CD4-positive, alpha-beta T cell treated with Interleukin-6 for 4 hours (primary cell): ENCODE measurements around the gene MYO5B.
"Not testable (repeated sequence)": the region's sequence is repeated elsewhere in the genome, so short reads cannot be mapped to it uniquely, and the experiment has no call there.

Experiments
- DNase-seq: peaks from one replicate; pipeline ENCODE4 v3.0.0-alpha.2; 2020; ENCODE audit warnings: mixed read lengths

Gene MYO5B

GRCh38 chr18:49814147-49814499 is 380.8 kb downstream of the MYO5B start:
- no peak for DNase-seq

- DNase-seq = peak; percentile 77
Measured at GRCh38 chr18:49813319-49814146, 381.4 kb downstream of the MYO5B start, which contains the start of gene ACAA2. TSS of gene ACAA2 (minus strand) at chr18:49813533. CDS start at chr18:49813484, 49 bp downstream.

GRCh38 chr18:49813069-49813318 is 382.0 kb downstream of the MYO5B start:
- no peak for DNase-seq

- DNase-seq = no peak
Measured at GRCh38 chr18:49812286-49813068, 382.5 kb downstream of the MYO5B start.

DNA sequence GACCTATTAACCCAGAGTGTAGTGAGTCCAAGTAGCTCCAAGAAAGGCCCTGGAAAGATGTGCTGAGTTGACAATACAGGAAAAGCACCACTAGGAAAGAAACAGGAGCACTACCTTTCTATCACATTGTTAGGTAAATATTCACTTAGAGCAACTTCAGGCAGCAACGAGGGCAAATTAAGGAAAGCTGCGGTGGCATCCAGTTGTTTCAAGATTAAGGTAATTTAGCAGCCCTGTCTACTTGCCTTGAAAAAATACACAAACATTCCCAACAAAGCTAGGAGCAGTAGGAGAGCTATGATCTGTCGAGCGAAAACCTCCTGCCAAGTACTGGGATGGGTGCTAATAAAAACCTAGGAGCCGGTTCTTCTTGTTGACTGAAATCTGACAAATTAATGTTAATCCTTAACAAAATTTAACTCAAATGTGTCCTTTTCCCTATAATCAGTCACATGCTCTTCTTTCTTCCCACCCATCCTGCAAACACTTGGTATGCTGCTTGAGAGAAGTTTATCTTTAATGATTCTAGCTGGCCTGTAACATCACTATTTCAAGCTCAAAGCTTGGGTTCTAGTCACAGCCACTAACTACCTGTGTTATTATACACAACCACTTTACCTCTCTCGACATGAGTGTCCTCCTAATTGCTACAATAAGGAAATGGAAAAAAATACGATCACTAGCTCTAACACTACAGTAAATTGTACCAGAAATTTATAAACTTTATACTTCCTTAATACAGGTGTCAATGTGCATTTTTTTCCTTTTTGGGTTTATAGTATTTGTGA is 383.6 kb downstream of the MYO5B start:
- no peak for DNase-seq

DNA sequence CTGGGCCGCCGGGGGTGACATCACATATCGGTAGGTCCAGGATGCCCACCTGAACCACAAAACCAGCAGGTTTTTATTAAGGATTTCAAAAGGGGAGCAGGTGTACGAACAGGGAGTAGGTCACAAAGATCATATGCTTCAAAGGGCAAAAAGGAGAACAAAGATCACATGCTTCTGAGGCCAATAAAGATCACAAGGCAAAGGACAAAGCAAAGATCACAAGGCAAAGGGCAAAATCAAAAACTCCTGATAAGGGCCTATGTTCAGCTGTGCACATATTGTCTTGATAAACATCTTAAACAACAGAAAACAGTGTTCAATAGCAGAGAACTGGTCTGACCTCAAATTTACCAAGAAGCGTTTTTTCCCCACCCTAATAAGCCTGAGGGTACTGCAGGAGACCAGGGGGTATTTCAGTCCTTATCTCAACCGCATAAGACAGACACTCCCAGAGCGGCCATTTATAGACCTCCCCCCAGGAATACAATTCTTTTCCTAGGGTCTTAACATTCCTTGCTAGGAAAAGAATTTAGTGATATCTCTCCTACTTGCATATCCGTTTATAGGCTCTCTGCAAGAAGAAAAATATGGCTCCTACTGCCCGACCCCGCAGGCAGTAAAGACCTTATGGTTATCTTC is 386.3 kb downstream of the MYO5B start:
- not testable (repeated sequence) for DNase-seq

DNA sequence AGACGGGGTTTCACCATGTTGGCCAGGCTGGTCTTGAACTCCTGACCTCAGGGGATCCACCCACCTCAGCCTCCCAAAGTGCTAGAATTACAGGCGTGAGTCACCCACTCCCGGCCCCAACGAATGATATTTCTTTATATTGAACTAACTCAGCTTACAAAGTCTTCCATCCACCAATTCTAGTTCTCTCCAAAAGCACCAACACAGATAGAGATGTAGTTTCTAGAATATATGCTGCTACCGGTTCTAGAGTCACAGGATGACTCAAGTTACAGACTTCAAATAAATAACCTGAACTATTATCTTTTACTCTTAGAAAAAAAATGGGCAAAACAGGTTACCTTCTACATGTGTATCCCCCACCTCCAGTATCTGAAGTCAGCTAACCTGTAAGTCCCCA is 390.9 kb downstream of the MYO5B start:
- DNase-seq = no peak

DNA sequence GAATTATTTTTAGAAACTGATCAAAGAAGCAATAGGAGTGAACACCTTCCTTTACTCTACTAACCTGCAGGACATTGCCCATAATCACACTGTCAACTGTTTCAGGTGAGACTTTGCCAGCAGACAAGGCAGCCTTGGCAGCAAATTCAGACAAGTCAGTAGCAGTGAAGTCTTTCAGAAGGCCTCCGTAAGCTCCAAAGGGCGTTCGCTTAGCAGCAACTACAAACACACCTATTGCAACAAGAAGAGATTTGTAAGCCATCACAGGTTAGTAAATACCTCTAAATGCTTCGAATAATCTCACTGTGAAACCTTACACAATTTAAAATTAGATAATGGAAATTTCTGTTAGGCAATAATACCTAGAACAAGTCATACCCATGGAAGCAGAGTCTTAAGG is 392.3 kb downstream of the MYO5B start:
- no peak for DNase-seq

DNA sequence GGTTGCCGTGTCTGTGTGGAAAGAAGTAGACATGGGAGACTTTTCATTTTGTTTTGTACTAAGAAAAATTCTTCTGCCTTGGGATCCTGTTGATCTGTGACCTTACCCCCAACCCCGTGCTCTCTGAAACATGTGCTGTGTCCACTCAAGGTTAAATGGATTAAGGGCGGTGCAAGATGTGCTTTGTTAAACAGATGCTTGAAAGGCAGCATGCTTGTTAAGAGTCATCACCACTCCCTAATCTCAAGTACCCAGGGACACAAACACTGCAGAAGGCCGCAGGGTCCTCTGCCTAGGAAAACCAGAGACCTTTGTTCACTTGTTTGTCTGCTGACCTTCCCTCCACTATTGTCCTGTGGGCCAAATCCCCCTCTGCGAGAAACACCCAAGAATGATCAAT is 394.5 kb downstream of the MYO5B start:
- not testable (repeated sequence) for DNase-seq

DNA sequence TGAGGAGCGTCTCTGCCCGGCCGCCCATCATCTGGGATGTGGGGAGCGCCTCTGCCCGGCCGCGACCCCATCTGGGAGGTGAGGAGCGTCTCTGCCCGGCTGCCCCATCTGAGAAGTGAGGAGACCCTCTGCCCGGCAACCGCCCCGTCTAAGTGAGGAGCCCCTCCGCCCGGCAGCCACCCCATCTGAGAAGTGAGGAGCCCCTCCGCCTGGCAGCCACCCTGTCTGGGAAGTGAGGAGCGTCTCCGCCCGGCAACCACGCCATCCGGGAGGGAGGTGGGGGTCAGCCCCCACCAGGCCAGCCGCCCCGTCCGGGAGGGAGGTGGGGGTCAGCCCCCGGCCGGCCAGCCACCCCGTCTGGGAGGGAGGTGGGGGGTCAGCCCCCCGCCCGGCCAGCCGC is 395.1 kb downstream of the MYO5B start:
- not testable (repeated sequence) for DNase-seq

DNA sequence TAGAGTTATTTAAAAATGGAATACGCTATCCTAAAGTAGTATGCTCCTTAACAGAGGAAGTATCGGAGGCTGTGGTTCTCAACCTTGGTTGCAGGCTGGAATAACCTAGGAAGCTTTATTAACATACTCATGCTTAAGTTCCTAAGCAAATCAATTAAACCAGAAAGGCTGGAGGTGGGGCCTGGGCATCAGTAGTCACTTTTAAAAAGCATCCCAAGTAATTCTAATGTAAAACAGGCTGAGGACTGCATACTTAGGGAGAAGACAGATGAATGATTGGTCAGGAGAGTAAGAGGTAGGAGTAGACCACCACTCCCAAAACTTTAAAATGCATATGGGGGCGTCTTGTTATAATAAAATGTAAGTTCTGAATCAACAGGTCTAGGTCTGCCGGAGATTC is 396.9 kb downstream of the MYO5B start:
- DNase-seq = no peak

- no peak for DNase-seq
Measured at GRCh38 chr18:49795612-49796552, 399.1 kb downstream of the MYO5B start.

- no peak for DNase-seq
Measured at GRCh38 chr18:49794743-49795142, 400.2 kb downstream of the MYO5B start.

GRCh38 chr18:49789560-49790134 is 405.3 kb downstream of the MYO5B start:
- DNase-seq = not testable (repeated sequence)

- no peak for DNase-seq
Measured at GRCh38 chr18:49788327-49788898, 406.5 kb downstream of the MYO5B start.

- DNase-seq = no peak
Measured at GRCh38 chr18:49786019-49786720, 408.8 kb downstream of the MYO5B start.

GRCh38 chr18:49784427-49785185 is 410.3 kb downstream of the MYO5B start:
- DNase-seq = no peak

DNA sequence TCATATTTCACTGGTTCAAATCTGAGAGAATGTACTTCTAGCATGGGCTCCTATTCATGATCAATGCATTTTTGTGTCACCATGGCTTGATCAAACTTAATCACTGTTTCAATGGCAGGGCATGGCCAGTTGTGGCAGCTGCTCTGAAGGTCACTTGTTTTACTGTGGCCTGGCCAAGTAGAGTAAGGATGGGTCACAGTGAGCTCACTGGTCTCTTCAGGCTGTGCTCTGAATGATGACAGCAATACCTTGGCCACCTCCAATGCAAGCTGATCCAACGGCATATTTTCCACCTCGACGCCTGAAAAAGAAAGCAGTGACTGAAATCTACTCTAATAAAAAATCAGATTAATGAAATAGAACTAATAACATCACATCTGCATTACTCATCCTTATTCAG is 411.3 kb downstream of the MYO5B start:
- not testable (repeated sequence) for DNase-seq

GRCh38 chr18:49778826-49779465 is 416.0 kb downstream of the MYO5B start:
- no peak for DNase-seq
